NCI-H187 (cell line): Measurements from ENCODE around the gene ALG5.
A peak's percentile ranks its signal among the peaks of the same experiment; 100 is the strongest.

Experiments used
- DNase-seq, 2 experiments: peaks; one replicate each; lab custom pipeline; 2025; lab: John Stamatoyannopoulos, UW

The ALG5 gene

GRCh38 chr13:36915896-36916640, 83.1 kb downstream of the ALG5 start:
- no peak for DNase-seq

GRCh38 chr13:36915106-36915505, 84.0 kb downstream of the ALG5 start:
- no peak for DNase-seq

GRCh38 chr13:36914648-36915047, 84.5 kb downstream of the ALG5 start:
- no peak for DNase-seq

GRCh38 chr13:36913463-36913862, 85.7 kb downstream of the ALG5 start:
- DNase-seq: no peak

- DNase-seq: no peak
Observed at GRCh38 chr13:36912973-36913372, 86.2 kb downstream of the ALG5 start.

GRCh38 chr13:36912369-36912768, 86.8 kb downstream of the ALG5 start:
- no peak for DNase-seq

GRCh38 chr13:36910545-36910944, 88.6 kb downstream of the ALG5 start:
- DNase-seq: no peak

- no peak for DNase-seq
Observed at GRCh38 chr13:36907821-36908220, 91.3 kb downstream of the ALG5 start.

- no peak for DNase-seq
Observed at GRCh38 chr13:36907266-36907665, 91.9 kb downstream of the ALG5 start.

GRCh38 chr13:36905944-36906343, 93.2 kb downstream of the ALG5 start:
- DNase-seq: no peak

- DNase-seq: peak; percentile 71 to 89
Observed at GRCh38 chr13:36903925-36904595, 95.1 kb downstream of the ALG5 start.
